Hair follicle dermal papilla cell (primary cell): Measurements from ENCODE around the gene NOS3. TPM values are rescaled to one million over a fixed set of nuclear protein-coding genes. Genes with fewer than 3 reads are reported as not detected.

Source experiments
- total RNA-seq: library from RNA; depleted of rRNA; stranded (reverse); fragments of >200 nt; gene quantifications from 2 replicates; pipeline ENCODE4 v1.2.3, GENCODE V29; 2012

NOS3 gene
- total RNA-seq: 1.5 and 3.9 TPM in 2 replicates

GRCh38 chr7:150990416-150991186 lies at the start of gene NOS3:
NOS3 (plus strand) TSS chr7:150991017; CDS start chr7:150993804, 2,787 bp downstream.

GRCh38 chr7:150978126-150978789 lies 12.6 kb upstream of the NOS3 start, which contains the start of gene KCNH2:
KCNH2 (minus strand) TSS chr7:150978321; CDS start chr7:150977913, 408 bp downstream.

GRCh38 chr7:151024435-151025056 lies 33.7 kb downstream of the NOS3 start, which contains the start of gene ATG9B:
ATG9B (minus strand) TSS chr7:151024494; CDS start chr7:151024423, 71 bp downstream.

GRCh38 chr7:151028131-151028947 lies 37.5 kb downstream of the NOS3 start, which contains the start of gene ABCB8:
ABCB8 (plus strand) TSS chr7:151028450; CDS start chr7:151028516, 66 bp downstream.

GRCh38 chr7:151047976-151048815 lies 57.4 kb downstream of the NOS3 start, which contains the start of gene ASIC3:
ASIC3 (plus strand) TSS chr7:151048531; CDS start chr7:151048886, 355 bp downstream.

GRCh38 chr7:151057506-151057988 lies 66.7 kb downstream of the NOS3 start, which contains the start of gene CDK5:
CDK5 (minus strand) TSS chr7:151057897; CDS start chr7:151057848, 49 bp downstream.

GRCh38 chr7:151059367-151060112 lies 68.7 kb downstream of the NOS3 start, which contains the start of gene SLC4A2:
SLC4A2 (plus strand) TSS chr7:151059589; CDS start chr7:151061988, 2,399 bp downstream.

Other genes starting within 250 kb of the NOS3 start
- gene TMEM176B, start 190.7 kb upstream of the NOS3 start, total RNA-seq: 0.97 and 47.9 TPM in 2 replicates
- gene TMEM176A, start 190.2 kb upstream of the NOS3 start, total RNA-seq: 0.12 and 13.8 TPM in 2 replicates
- not detected in 2 replicates for gene AOC1, start 138.5 kb upstream of the NOS3 start, total RNA-seq
- gene KCNH2, start 12.7 kb upstream of the NOS3 start, total RNA-seq: 0.16 TPM in 1 of 2 replicates, not detected in the other
- gene ATG9B, start 33.5 kb downstream of the NOS3 start, total RNA-seq: under 0.01 and 0.16 TPM in 2 replicates
- gene ABCB8, start 37.4 kb downstream of the NOS3 start, total RNA-seq: 33.9 and 37.3 TPM in 2 replicates
- 0.12 and 0.16 TPM in 2 replicates for gene ASIC3, start 57.5 kb downstream of the NOS3 start, total RNA-seq
- gene CDK5, start 66.9 kb downstream of the NOS3 start, total RNA-seq: 12.2 and 12.4 TPM in 2 replicates
- 69.2 and 82.3 TPM in 2 replicates for gene SLC4A2, start 68.6 kb downstream of the NOS3 start, total RNA-seq
- 134 and 135 TPM in 2 replicates for gene FASTK, start 89.8 kb downstream of the NOS3 start, total RNA-seq
- gene TMUB1, start 92.5 kb downstream of the NOS3 start, total RNA-seq: 18.3 and 24.5 TPM in 2 replicates
- gene AGAP3, start 95.5 kb downstream of the NOS3 start, total RNA-seq: 42.9 and 73.5 TPM in 2 replicates
- not detected in 2 replicates for gene GBX1, start 176.7 kb downstream of the NOS3 start, total RNA-seq
- not detected in 2 replicates for gene ASB10, start 196.2 kb downstream of the NOS3 start, total RNA-seq
- gene H2BK1, start 219.5 kb downstream of the NOS3 start, total RNA-seq: not detected in 2 replicates
- gene ABCF2, start 236.2 kb downstream of the NOS3 start, total RNA-seq: 56.0 and 57.3 TPM in 2 replicates
- 94.7 and 105 TPM in 2 replicates for gene CHPF2, start 241.5 kb downstream of the NOS3 start, total RNA-seq